Activated CD4-positive, alpha-beta T cell treated with anti-CD3 and anti-CD28 coated beads for 36 hours (primary cell): ENCODE data around the gene OR10T2. TPM values are rescaled to one million over a fixed set of nuclear protein-coding genes. Genes with fewer than 3 reads are reported as not detected.
"Not testable (repeated sequence)": the region's sequence is repeated elsewhere in the genome, so short reads cannot be mapped to it uniquely, and the experiment has no call there.

Experiments used
- ATAC-seq: fragments of 200-7000 bp; cut with Tn5 transposase; one replicate; pipeline ENCODE4 v1.10.0; 2021; ENCODE audit warnings: mild to moderate bottlenecking, moderate library complexity
- CTCF ChIA-PET: fragments of 350-600 bp; sonication (Branson Sonifier 250); formaldehyde crosslinking; loops from one replicate; lab custom pipeline; 2021; ENCODE audit warnings: antibody characterized with exemption; lab: Charles Lee
- POLR2A ChIA-PET: fragments of 350-600 bp; sonication (Branson Sonifier 250); formaldehyde crosslinking; loops from one replicate; lab custom pipeline; 2021; ENCODE audit warnings: antibody characterized with exemption, inconsistent platforms; lab: Charles Lee
- DNase-seq: peaks from one replicate; pipeline ENCODE4 v3.0.0-alpha.2; 2020
- H3K27ac Mint-ChIP-seq: one replicate; pipeline ENCODE4 v1.8.0; 2021; ENCODE audit warnings: mixed read lengths
- H3K27me3 Mint-ChIP-seq: one replicate; pipeline ENCODE4 v1.8.0; 2021; ENCODE audit warnings: mixed read lengths
- H3K36me3 Mint-ChIP-seq: one replicate; pipeline ENCODE4 v1.8.0; 2021; ENCODE audit warnings: low read depth, mixed read lengths
- H3K4me1 Mint-ChIP-seq: one replicate; pipeline ENCODE4 v1.8.0; 2021; ENCODE audit warnings: mixed read lengths
- H3K4me3 Mint-ChIP-seq: one replicate; pipeline ENCODE4 v1.8.0; 2021; ENCODE audit warnings: mild to moderate bottlenecking, moderate library complexity, mixed read lengths
- H3K9me3 Mint-ChIP-seq: one replicate; pipeline ENCODE4 v1.8.0; 2021; ENCODE audit warnings: low read depth, mixed read lengths
- intact Hi-C, 2 experiments: fragments of 100-400 bp; cut with DNase I in 1 of 2; cut with micrococcal nuclease in 1 of 2; formaldehyde crosslinking; loops; one replicate each; pipeline versions ENCODE4 v1.14.2 to v1.15.1; 2022 to 2024; cut with DNase I, micrococcal nuclease
- total RNA-seq, 2 experiments: library from RNA; stranded (reverse); gene quantifications; one replicate each; pipeline ENCODE4 v1.2.3, GENCODE V29; 2021

OR10T2 gene
- total RNA-seq, 2 experiments from 2014 or later, result not detected

DNA sequence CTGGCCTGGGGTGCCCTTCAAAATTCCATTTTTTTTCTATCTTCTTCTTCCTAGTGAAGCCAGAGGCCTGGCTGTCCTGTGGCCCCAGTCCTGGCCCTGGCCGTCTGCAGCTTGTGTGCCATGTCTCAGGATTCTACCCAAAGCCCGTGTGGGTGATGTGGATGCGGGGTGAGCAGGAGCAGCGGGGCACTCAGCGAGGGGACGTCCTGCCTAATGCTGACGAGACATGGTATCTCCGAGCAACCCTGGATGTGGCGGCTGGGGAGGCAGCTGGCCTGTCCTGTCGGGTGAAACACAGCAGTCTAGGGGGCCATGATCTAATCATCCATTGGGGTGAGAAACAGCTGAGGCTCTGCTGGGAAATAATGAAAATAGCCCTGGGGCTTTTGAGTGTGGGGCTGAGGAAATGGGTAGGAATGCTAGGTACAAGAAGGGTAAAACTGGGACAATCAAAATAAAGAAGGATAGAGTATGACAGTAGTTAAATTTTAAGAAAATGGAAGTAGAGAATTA is 43.4 kb downstream of the OR10T2 start:
- peaks cover 3% of the 10 kb centered on the region for H3K4me1 Mint-ChIP-seq
- H3K27ac Mint-ChIP-seq, result no peak overlapping the region
- intact Hi-C loops, result no loop called here
- no peaks in the 10 kb centered on the region for H3K9me3 Mint-ChIP-seq
- no peak for ATAC-seq
- POLR2A ChIA-PET, result no interaction called here
- CTCF ChIA-PET, result interaction anchor here (0.7 kb wide), 1 partner anchor 28 kb away, joined by 3 read pairs; no protein-coding TSS in a partner anchor
- H3K4me3 Mint-ChIP-seq, result no peak overlapping the region
- peaks cover 29% of the 10 kb centered on the region for H3K27me3 Mint-ChIP-seq
- H3K36me3 Mint-ChIP-seq, result no peaks in the 10 kb centered on the region
- DNase-seq, result no peak

DNA sequence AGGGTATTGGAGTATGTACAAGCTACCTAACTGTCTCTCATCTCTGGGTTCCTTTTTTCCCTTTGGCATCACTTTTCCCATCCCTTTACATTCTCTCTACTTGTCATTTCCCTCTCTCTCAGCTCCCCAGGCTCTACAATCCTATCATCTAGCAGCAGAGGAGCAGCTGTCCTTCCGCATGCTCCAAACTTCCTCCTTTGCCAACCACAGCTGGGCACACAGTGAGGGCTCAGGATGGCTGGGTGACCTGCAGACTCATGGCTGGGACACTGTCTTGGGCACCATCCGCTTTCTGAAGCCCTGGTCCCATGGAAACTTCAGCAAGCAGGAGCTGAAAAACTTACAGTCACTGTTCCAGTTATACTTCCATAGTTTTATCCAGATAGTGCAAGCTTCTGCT is 45.0 kb downstream of the OR10T2 start:
- ChIA-PET CTCF (interaction anchor here (1.4 kb wide), 1 partner anchor 12 kb away, joined by 5 read pairs; no protein-coding TSS in a partner anchor), POLR2A (no interaction called here)
- Mint-ChIP-seq H3K27ac (no peak overlapping the region), H3K9me3 (no peaks in the 10 kb centered on the region), H3K4me1 (peaks cover 3% of the 10 kb centered on the region), H3K36me3 (no peaks in the 10 kb centered on the region), H3K27me3 (peaks cover 28% of the 10 kb centered on the region), H3K4me3 (no peak overlapping the region)
- no peak for DNase-seq
- ATAC-seq, result no peak
- intact Hi-C loops, result no loop called here

DNA sequence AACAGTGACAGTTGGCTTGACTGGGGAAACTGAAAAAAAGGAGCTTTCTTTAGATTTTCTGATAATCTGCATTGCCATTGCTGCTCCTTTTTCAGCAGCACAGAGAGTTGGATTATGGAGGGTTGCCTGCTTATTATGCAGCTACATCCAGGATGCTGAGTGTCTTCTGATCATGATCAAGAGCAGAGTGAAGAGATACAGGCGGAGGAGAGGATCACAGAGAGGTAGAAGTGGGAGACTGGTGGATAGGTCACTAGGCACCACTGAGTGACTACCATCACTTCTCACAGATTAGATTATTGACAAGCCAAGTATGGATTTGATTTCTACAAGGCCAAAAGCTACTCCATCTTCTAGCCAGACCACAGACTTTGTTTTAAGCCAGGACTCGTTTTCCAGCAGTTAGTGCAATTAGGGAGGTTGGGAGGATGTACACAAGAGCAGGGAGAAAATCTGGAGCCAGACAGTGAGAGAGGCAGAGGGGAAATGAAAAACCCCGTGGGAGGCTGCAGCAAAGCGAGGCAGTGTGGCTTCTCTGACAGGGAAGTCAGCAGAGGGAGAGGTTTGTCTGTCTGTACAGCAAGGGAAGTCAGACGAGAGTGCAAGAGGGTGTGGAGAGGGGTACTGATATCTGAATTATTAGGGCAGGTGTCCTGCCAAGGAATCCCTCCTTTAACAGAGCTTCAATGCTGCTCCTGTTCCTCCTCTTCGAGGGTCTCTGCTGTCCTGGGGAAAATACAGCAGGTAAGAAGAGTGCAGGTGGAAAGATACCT is 45.8 kb downstream of the OR10T2 start, which contains the start of gene CD1E:
Gene CD1E, plus strand, starts transcription at position 592 of the 773 bp plus-strand sequence. Its CDS starts 95 bp downstream, at position 687.
- Mint-ChIP-seq H3K9me3 (no peaks in the 10 kb centered on the region), H3K27me3 (peaks cover 26% of the 10 kb centered on the region), H3K36me3 (no peaks in the 10 kb centered on the region), H3K27ac (no peak within 1 kb of the TSS), H3K4me1 (peaks cover 3% of the 10 kb centered on the region), H3K4me3 (no peak within 1 kb of the TSS)
- POLR2A ChIA-PET, result no interaction called here
- intact Hi-C loops, result no loop called here
- ATAC-seq (no peak), DNase-seq (no peak)
- CTCF ChIA-PET, result interaction anchor here (1.4 kb wide), 1 partner anchor 13 kb away, joined by 5 read pairs; no protein-coding TSS in a partner anchor

DNA sequence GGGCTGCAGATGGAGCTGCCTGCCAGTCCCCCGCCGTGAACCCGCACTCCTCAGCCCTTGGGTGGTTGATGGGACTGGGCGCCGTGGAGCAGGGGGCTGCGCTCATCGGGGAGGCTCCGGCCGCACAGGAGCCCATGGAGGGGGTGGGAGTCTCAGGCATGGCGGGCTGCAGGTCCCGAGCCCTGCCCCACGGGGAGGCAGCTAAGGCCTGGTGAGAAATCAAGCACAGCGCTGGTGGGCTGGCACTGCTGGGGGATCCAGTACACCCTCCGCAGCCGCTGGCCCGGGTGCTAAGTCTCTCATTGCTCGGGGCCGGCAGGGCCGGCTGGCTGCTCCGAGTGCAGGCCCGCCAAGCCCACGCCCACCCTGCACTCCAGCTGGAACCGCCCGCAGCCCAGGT is 50.3 kb downstream of the OR10T2 start:
- DNase-seq, CTCF ChIA-PET, intact Hi-C loops, H3K27ac Mint-ChIP-seq, H3K9me3 Mint-ChIP-seq, H3K27me3 Mint-ChIP-seq, H3K36me3 Mint-ChIP-seq, H3K4me1 Mint-ChIP-seq, POLR2A ChIA-PET, H3K4me3 Mint-ChIP-seq, ATAC-seq: not testable (repeated sequence)

Other genes starting within 250 kb of the OR10T2 start
- gene CD1D, start 218.6 kb downstream of the OR10T2 start, total RNA-seq, result under 1 TPM in 1 of 2 experiments, not detected in 1; 0.07 TPM
- gene CD1A, start 145.0 kb downstream of the OR10T2 start, total RNA-seq, result under 1 TPM in 1 of 2 experiments, not detected in 1; 0.09 TPM
- gene CD1C, start 109.5 kb downstream of the OR10T2 start, total RNA-seq, result under 1 TPM; 0.14 to 0.21 TPM
- gene CD1B, start 67.9 kb downstream of the OR10T2 start, total RNA-seq, result not detected
- not detected for gene CD1E, start 45.6 kb downstream of the OR10T2 start, total RNA-seq
- not detected for gene OR10K2, start 26.8 kb upstream of the OR10T2 start, total RNA-seq
- gene OR10K1, start 62.4 kb upstream of the OR10T2 start, total RNA-seq, result not detected
- not detected for gene OR10R2, start 72.8 kb upstream of the OR10T2 start, total RNA-seq
- not detected for gene OR6Y1, start 154.9 kb upstream of the OR10T2 start, total RNA-seq
- not detected for gene OR6P1, start 171.1 kb upstream of the OR10T2 start, total RNA-seq
- gene OR10X1, start 180.4 kb upstream of the OR10T2 start, total RNA-seq, result not detected
- not detected for gene OR10Z1, start 205.8 kb upstream of the OR10T2 start, total RNA-seq